ENCODE measurements around the gene ATP2A2.
A peak's percentile ranks its signal among the peaks of the same experiment; 100 is the strongest.

The ATP2A2 gene

DNA sequence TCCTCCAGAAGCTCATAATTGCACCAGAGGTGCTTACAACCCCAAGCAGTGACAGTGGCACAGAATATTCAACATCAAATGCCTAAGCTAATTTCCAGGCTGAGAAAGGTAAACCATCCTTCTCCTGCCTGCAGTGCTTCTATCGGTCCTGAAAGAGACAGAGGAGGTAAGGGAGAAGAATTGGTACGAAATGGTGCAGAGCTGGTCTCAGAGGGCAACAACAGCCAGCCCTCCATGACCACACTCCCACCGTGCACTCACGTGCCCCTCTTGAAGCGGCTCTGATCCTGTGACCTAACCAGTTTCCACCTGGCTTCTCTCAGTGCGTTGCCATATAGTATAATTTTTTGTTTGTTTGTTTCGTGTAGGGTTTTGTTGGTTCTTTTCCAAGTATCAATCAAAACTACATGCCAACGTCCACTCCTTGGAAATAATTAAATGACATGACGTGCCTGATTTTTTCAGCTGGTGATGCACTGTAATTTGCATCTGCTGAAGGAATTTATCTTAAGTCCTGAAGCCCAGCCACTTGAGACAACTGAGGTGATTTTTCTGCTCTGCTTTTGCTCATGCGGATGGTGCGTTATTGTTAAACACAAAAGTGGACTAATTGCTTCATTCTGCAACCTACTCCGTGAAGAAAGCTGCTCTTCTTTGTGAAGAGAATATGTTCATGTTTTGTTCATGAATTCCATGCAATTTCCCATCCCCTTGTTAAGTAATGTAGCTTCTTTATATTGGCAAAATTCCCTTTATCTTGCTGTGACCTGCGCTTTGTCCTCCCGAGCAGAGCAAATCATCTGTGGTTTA lies 1.3 kb upstream of the ATP2A2 start:
- Histone ChIP-seq H3K27ac (ENCODE audit: insufficient read depth, low read length, poor library complexity, severe bottlenecking) (peak overlapping the region; percentile 80), H3K4me3 (ENCODE audit: insufficient read depth, low read depth, low read length, poor library complexity, severe bottlenecking) (peak overlapping the region; percentile 73), H3K27me3 (replicated peaks; ENCODE audit: control insufficient read depth, insufficient read depth, low read length, poor library complexity, severe bottlenecking) (no peaks in the 10 kb centered on the region), H3K36me3 (ENCODE audit: control insufficient read depth, insufficient read depth, low read length) (no peaks in the 10 kb centered on the region), H3K9me3 (ENCODE audit: control insufficient read depth, low read length) (no peaks in the 10 kb centered on the region), H3K4me1 (ENCODE audit: control insufficient read depth, insufficient read depth, low read length, poor library complexity, severe bottlenecking) (peaks cover 22% of the 10 kb centered on the region)
- DNase-seq = no peak

DNA sequence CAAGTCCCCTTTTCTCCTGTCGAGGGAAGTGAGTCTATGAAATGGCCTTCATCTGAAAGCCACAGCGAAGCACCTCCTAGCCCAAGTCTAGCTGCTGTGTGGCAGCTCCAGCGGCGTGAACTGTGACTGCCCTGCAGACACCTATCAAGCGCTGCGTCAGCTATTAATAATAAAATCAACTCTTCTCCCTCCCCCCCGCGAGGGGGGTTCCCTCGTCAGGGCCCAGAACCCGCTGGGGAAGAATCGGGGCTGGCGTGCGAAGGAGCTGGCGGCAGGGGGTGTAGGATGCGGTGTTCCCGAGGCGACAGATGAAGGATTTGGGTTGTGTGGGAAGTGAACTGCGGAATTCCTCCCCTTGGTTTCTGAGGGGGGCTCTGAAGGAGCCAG lies 662 bp upstream of the ATP2A2 start:
- no peaks in the 10 kb centered on the region for H3K9me3 ChIP-seq (ENCODE audit: control insufficient read depth, low read length)
- peak; percentile 34 to 50 (median 46) for DNase-seq
- peak overlapping the region; percentile 80 for H3K27ac ChIP-seq (ENCODE audit: insufficient read depth, low read length, poor library complexity, severe bottlenecking)
- no peaks in the 10 kb centered on the region for H3K36me3 ChIP-seq (ENCODE audit: control insufficient read depth, insufficient read depth, low read length)
- H3K27me3 ChIP-seq (replicated peaks; ENCODE audit: control insufficient read depth, insufficient read depth, low read length, poor library complexity, severe bottlenecking) = no peaks in the 10 kb centered on the region
- peaks cover 22% of the 10 kb centered on the region for H3K4me1 ChIP-seq (ENCODE audit: control insufficient read depth, insufficient read depth, low read length, poor library complexity, severe bottlenecking)
- peak overlapping the region; percentile 73 for H3K4me3 ChIP-seq (ENCODE audit: insufficient read depth, low read depth, low read length, poor library complexity, severe bottlenecking)

DNA sequence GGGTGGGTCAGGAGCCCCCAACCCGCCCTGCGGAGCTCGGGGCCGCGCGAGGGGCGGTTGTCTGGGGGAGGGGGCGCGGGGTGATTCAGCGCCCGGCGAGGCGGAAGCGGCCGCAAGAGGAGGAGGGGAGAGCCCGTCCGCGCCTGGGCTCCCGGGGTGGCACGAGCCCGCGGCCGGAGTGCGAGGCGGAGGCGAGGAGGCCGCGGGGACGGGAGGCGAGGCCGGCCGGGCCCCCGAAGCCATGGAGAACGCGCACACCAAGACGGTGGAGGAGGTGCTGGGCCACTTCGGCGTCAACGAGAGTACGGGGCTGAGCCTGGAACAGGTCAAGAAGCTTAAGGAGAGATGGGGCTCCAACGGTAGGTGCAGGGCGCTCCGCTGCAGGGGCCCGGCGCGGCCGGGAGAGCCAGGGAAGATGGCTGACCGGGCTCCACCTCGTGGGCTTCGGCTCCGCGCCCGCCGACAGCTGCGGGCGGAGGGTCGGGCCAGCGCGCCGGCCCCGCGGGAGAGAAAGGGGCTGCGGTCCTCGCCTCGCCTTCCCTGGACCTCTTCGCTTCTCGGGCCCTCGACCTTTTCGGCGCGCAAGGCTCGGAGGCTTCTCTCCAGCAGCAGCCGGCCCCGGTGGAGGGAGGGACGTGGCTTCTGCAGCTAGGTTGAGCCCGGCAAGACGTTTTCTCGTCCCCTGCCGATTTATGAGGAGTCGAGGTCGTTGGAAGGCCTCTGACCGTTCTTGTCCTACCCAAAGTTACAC lies 677 bp downstream of the ATP2A2 start:
- DNase-seq = peak; percentile 5 to 27 (median 15)
- no peaks in the 10 kb centered on the region for H3K9me3 ChIP-seq (ENCODE audit: control insufficient read depth, low read length)
- no peaks in the 10 kb centered on the region for H3K27me3 ChIP-seq (replicated peaks; ENCODE audit: control insufficient read depth, insufficient read depth, low read length, poor library complexity, severe bottlenecking)
- H3K4me1 ChIP-seq (ENCODE audit: control insufficient read depth, insufficient read depth, low read length, poor library complexity, severe bottlenecking) = peaks cover 27% of the 10 kb centered on the region
- no peaks in the 10 kb centered on the region for H3K36me3 ChIP-seq (ENCODE audit: control insufficient read depth, insufficient read depth, low read length)
- H3K4me3 ChIP-seq (ENCODE audit: insufficient read depth, low read depth, low read length, poor library complexity, severe bottlenecking) = peak overlapping the region; percentile 74
- H3K27ac ChIP-seq (ENCODE audit: insufficient read depth, low read length, poor library complexity, severe bottlenecking) = peak overlapping the region; percentile 80

DNA sequence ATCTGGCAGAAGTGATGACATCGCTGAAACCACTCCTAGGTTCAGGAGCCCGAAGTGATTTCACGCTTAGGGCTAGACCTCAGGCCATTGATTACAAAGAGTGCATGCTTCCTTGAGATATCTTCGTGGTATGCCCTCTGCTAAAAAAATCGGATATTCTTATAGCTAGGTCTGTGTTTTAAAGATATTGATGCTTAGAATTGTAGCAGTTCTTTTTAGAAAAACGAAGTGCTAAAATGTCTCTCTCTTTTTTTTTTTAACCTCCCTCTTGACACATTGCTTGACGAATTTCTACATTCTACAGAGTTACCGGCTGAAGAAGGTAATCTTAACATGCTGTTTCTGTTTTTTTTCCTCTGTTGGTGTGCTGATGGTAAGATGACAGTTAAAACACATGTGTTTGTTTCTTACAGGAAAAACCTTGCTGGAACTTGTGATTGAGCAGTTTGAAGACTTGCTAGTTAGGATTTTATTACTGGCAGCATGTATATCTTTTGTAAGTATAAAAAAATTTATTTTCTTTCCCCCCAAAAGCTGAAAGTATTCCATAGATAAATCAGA lies 1.3 kb downstream of the ATP2A2 start:
- Histone ChIP-seq H3K27ac (ENCODE audit: insufficient read depth, low read length, poor library complexity, severe bottlenecking) (peak overlapping the region; percentile 80), H3K27me3 (replicated peaks; ENCODE audit: control insufficient read depth, insufficient read depth, low read length, poor library complexity, severe bottlenecking) (no peaks in the 10 kb centered on the region), H3K9me3 (ENCODE audit: control insufficient read depth, low read length) (no peaks in the 10 kb centered on the region), H3K4me3 (ENCODE audit: insufficient read depth, low read depth, low read length, poor library complexity, severe bottlenecking) (peak overlapping the region; percentile 74), H3K36me3 (ENCODE audit: control insufficient read depth, insufficient read depth, low read length) (no peaks in the 10 kb centered on the region), H3K4me1 (ENCODE audit: control insufficient read depth, insufficient read depth, low read length, poor library complexity, severe bottlenecking) (peaks cover 27% of the 10 kb centered on the region)
- DNase-seq = no peak

DNA sequence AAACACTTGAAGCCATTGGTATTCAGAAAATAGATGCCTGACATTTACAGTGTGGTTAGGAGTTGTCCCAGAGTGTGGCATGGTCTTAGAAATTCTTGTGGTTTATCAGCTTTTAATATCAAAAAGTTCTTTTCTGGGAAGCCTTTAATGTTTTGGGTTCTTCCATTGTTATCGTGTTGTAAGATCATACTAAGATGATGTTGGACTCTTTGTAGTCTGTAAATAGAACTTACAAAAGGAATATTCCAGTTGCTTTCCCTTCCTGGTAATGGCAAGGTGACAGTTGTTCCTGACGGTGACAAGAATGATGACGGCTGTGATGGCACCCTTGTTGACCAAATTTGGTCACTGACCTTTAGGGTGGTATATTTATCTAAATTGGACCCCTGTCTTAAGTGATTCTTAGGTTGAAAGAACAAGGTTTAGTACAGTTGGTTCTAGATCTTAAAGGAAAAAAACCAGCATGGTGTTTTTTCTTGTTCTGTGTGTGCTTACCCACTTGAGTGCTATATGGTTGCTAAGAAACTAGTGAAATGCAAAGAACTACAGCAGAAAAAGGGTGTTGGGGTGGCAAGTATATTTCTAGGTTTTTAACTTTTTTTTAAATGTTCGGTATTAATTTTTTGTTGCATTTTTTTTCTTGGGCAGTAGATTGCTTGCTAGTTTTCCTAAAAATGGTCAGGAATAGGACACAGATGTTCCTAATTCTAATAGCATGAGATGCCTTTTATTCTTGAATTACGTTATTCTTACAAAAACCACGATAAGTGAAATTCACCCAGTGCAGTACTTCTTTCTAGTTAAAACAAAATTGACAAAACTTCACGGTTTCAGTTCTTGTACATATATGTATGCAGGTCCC lies 2.1 kb downstream of the ATP2A2 start:
- peaks cover 29% of the 10 kb centered on the region for H3K4me1 ChIP-seq (ENCODE audit: control insufficient read depth, insufficient read depth, low read length, poor library complexity, severe bottlenecking)
- DNase-seq = no peak
- H3K27ac ChIP-seq (ENCODE audit: insufficient read depth, low read length, poor library complexity, severe bottlenecking) = no peak overlapping the region
- H3K36me3 ChIP-seq (ENCODE audit: control insufficient read depth, insufficient read depth, low read length) = peaks cover 6% of the 10 kb centered on the region
- H3K4me3 ChIP-seq (ENCODE audit: insufficient read depth, low read depth, low read length, poor library complexity, severe bottlenecking) = peak overlapping the region; percentile 74
- H3K9me3 ChIP-seq (ENCODE audit: control insufficient read depth, low read length) = no peaks in the 10 kb centered on the region
- no peaks in the 10 kb centered on the region for H3K27me3 ChIP-seq (replicated peaks; ENCODE audit: control insufficient read depth, insufficient read depth, low read length, poor library complexity, severe bottlenecking)

DNA sequence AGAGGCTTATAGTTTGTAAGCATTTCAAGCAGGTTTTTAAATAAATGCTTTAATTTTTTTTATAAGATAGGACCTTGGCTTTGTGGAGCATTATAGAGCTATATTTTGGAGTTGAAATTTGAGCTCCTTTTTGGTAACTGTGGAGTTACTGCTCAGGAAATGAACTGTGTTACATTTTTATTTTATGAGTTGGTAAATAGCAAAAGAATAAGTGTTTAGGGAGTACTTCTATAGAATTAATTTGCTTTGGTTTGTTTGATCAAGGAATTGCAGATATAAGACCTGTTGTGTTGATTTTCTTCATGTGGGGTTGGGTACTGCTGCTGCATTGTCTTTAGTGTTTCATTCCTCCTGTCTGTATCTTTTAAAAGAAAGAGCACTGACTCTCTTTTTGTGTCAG lies 3.5 kb downstream of the ATP2A2 start:
- Histone ChIP-seq H3K4me3 (ENCODE audit: insufficient read depth, low read depth, low read length, poor library complexity, severe bottlenecking) (no peak overlapping the region), H3K27me3 (replicated peaks; ENCODE audit: control insufficient read depth, insufficient read depth, low read length, poor library complexity, severe bottlenecking) (no peaks in the 10 kb centered on the region), H3K36me3 (ENCODE audit: control insufficient read depth, insufficient read depth, low read length) (peaks cover 13% of the 10 kb centered on the region), H3K4me1 (ENCODE audit: control insufficient read depth, insufficient read depth, low read length, poor library complexity, severe bottlenecking) (peaks cover 39% of the 10 kb centered on the region), H3K9me3 (ENCODE audit: control insufficient read depth, low read length) (no peaks in the 10 kb centered on the region), H3K27ac (ENCODE audit: insufficient read depth, low read length, poor library complexity, severe bottlenecking) (no peak overlapping the region)
- DNase-seq = no peak

DNA sequence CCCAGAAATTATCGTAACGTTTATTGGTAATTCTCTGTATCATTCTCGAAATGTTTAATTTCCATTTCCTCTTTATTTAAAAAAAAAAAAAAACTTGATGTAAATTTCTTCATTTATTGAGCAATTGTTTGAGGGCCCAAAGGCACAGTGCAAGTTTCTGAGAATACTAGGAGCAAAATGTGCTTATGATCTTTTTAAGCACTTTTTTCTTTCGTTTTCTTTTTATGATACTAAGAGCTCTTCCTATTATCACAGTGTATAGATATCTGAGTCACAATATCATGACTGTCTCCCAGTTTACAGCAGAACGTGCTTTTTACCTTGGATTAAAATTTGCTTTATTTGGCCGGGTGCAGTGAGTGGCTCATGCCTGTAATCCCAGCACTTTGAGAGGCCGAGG lies 5.6 kb downstream of the ATP2A2 start:
- no peaks in the 10 kb centered on the region for H3K27me3 ChIP-seq (replicated peaks; ENCODE audit: control insufficient read depth, insufficient read depth, low read length, poor library complexity, severe bottlenecking)
- peaks cover 34% of the 10 kb centered on the region for H3K4me1 ChIP-seq (ENCODE audit: control insufficient read depth, insufficient read depth, low read length, poor library complexity, severe bottlenecking)
- no peaks in the 10 kb centered on the region for H3K9me3 ChIP-seq (ENCODE audit: control insufficient read depth, low read length)
- peaks cover 21% of the 10 kb centered on the region for H3K36me3 ChIP-seq (ENCODE audit: control insufficient read depth, insufficient read depth, low read length)
- no peak overlapping the region for H3K27ac ChIP-seq (ENCODE audit: insufficient read depth, low read length, poor library complexity, severe bottlenecking)
- no peak for DNase-seq
- no peak overlapping the region for H3K4me3 ChIP-seq (ENCODE audit: insufficient read depth, low read depth, low read length, poor library complexity, severe bottlenecking)

DNA sequence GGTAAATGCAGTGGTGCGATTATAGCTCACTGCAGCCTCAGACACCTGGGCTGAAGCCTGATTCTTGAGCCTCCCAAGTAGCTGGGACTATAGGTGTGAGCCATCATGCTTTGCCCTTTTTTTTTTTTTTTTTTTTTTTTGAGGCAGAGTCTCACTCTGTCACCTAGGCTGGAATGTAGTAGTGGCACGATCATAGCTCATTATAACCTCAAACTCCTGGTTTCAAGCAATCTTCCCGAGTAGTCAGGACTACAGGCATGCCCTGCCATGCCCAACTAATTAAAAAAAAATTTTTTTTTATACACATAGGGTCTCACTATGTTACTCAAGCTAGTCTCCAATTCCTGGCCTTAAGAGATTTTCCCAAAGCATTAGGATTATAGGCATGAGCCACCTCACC lies 6.9 kb downstream of the ATP2A2 start:
- Histone ChIP-seq H3K27me3 (replicated peaks; ENCODE audit: control insufficient read depth, insufficient read depth, low read length, poor library complexity, severe bottlenecking) (no peaks in the 10 kb centered on the region), H3K4me3 (ENCODE audit: insufficient read depth, low read depth, low read length, poor library complexity, severe bottlenecking) (no peak overlapping the region), H3K27ac (ENCODE audit: insufficient read depth, low read length, poor library complexity, severe bottlenecking) (no peak overlapping the region), H3K36me3 (ENCODE audit: control insufficient read depth, insufficient read depth, low read length) (peaks cover 33% of the 10 kb centered on the region), H3K9me3 (ENCODE audit: control insufficient read depth, low read length) (no peaks in the 10 kb centered on the region), H3K4me1 (ENCODE audit: control insufficient read depth, insufficient read depth, low read length, poor library complexity, severe bottlenecking) (peaks cover 27% of the 10 kb centered on the region)
- DNase-seq = no peak

DNA sequence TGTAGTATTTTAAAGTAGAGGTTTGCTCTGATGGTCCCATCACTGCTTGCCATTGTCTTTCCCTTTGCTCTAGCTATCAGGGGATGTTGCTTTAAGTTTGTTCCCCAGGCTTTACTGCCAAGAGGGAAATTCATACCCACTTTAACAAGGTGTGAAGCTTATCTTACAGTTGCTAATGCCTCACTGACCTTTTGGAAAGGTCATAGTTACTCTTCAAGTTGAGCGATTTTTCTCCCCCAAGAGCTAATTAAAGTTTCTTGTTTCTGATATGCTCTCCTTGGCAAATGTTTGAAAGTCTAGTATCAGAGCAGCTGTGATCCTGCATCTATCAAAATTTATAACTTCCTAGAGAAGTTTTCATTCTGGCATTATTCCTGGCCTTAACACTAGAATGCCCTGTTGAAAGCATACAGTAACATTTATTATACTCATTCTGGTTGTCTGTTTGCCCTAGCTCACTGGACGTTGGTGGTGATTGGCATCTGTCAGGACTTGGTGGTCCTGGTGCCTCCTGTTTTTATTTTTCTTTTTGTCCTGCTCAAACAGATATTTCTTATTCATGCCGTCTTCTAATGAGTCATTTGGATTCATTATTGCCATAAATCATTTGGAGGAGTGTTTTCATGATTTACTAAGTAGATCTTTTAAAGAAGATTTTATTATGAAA lies 8.1 kb downstream of the ATP2A2 start:
- no peaks in the 10 kb centered on the region for H3K9me3 ChIP-seq (ENCODE audit: control insufficient read depth, low read length)
- no peaks in the 10 kb centered on the region for H3K27me3 ChIP-seq (replicated peaks; ENCODE audit: control insufficient read depth, insufficient read depth, low read length, poor library complexity, severe bottlenecking)
- H3K27ac ChIP-seq (ENCODE audit: insufficient read depth, low read length, poor library complexity, severe bottlenecking) = no peak overlapping the region
- peaks cover 38% of the 10 kb centered on the region for H3K36me3 ChIP-seq (ENCODE audit: control insufficient read depth, insufficient read depth, low read length)
- no peak for DNase-seq
- H3K4me1 ChIP-seq (ENCODE audit: control insufficient read depth, insufficient read depth, low read length, poor library complexity, severe bottlenecking) = peaks cover 17% of the 10 kb centered on the region
- no peak overlapping the region for H3K4me3 ChIP-seq (ENCODE audit: insufficient read depth, low read depth, low read length, poor library complexity, severe bottlenecking)
